Activated CD4-positive, alpha-beta T cell treated with anti-CD3 and anti-CD28 coated beads, Interleukin-2, Interleukin-6, amounts not matched to agents 100 ng/mL and 50 ng/mL, durations not matched to agents 16 hours and 8 hours (primary cell): Measurements from ENCODE around the gene USP54.

Source experiments
- DNase-seq: peaks from one replicate; pipeline ENCODE4 v3.0.0-alpha.2; 2020

The USP54 gene

GRCh38 chr10:73517166-73517888 lies 73.8 kb downstream of the USP54 start:
- no peak for DNase-seq

GRCh38 chr10:73512207-73512743 lies 78.9 kb downstream of the USP54 start:
- no peak for DNase-seq

GRCh38 chr10:73509695-73510094 lies 81.4 kb downstream of the USP54 start:
- DNase-seq, result peak; percentile 9

GRCh38 chr10:73506491-73506890 lies 84.7 kb downstream of the USP54 start:
- DNase-seq, result no peak

GRCh38 chr10:73506074-73506473 lies 85.1 kb downstream of the USP54 start:
- no peak for DNase-seq

- DNase-seq, result no peak
Observed at GRCh38 chr10:73503037-73503436, 88.1 kb downstream of the USP54 start.

GRCh38 chr10:73501651-73502050 lies 89.5 kb downstream of the USP54 start:
- DNase-seq, result no peak

GRCh38 chr10:73497623-73498022 lies 93.5 kb downstream of the USP54 start:
- DNase-seq, result no peak

- peak; percentile 92 for DNase-seq
Observed at GRCh38 chr10:73495884-73496674, 95.1 kb downstream of the USP54 start, which contains the start of gene PPP3CB. PPP3CB (minus strand) TSS chr10:73496024; CDS start chr10:73495889, 135 bp downstream.

GRCh38 chr10:73495226-73495883 lies 95.8 kb downstream of the USP54 start:
- peak; percentile 94 for DNase-seq

GRCh38 chr10:73494877-73495225 lies 96.3 kb downstream of the USP54 start:
- no peak for DNase-seq

- no peak for DNase-seq
Observed at GRCh38 chr10:73494213-73494612, 96.9 kb downstream of the USP54 start.

- DNase-seq, result no peak
Observed at GRCh38 chr10:73493781-73494180, 97.4 kb downstream of the USP54 start.

- DNase-seq, result no peak
Observed at GRCh38 chr10:73486601-73487000, 104.5 kb downstream of the USP54 start.

GRCh38 chr10:73485320-73485719 lies 105.8 kb downstream of the USP54 start:
- no peak for DNase-seq

GRCh38 chr10:73480158-73480557 lies 111.0 kb downstream of the USP54 start:
- peak; percentile 84 for DNase-seq

GRCh38 chr10:73478636-73479035 lies 112.5 kb downstream of the USP54 start:
- DNase-seq, result peak; percentile 79

GRCh38 chr10:73471226-73471625 lies 119.9 kb downstream of the USP54 start:
- DNase-seq, result no peak

- DNase-seq, result no peak
Observed at GRCh38 chr10:73469579-73469978, 121.6 kb downstream of the USP54 start.

GRCh38 chr10:73467206-73467605 lies 123.9 kb downstream of the USP54 start:
- DNase-seq, result no peak

GRCh38 chr10:73465978-73466726 lies 125.0 kb downstream of the USP54 start:
- DNase-seq, result no peak

GRCh38 chr10:73460897-73461296 lies 130.2 kb downstream of the USP54 start:
- no peak for DNase-seq
